Keratinocyte (primary cell): ENCODE data around the gene SLC40A1. TPM values are rescaled to one million over a fixed set of nuclear protein-coding genes. Genes with fewer than 3 reads are reported as not detected.

Experiments
- DNase-seq: peaks from one replicate; pipeline ENCODE4 v3.0.0-alpha.2; 2011; ENCODE audit warnings: low read depth, missing footprints, low spot score
- FAIRE-seq: peaks from 2 replicates; lab custom pipeline; 2011; peaks lifted over from hg19 to GRCh38; lab: Jason Lieb, UNC
- H2AFZ ChIP-seq: 2 replicates; pipeline ENCODE4 v1.6.0; 2012; ENCODE audit warnings: low read length, control low read depth, inconsistent platforms; ENCODE audit not compliant: control insufficient read depth
- H3K27ac ChIP-seq: 2 replicates; pipeline ENCODE4 v1.5.1; 2011; ENCODE audit warnings: low read length; ENCODE audit not compliant: control insufficient read depth, insufficient read depth
- H3K27me3 ChIP-seq: 3 replicates; pipeline ENCODE4 v1.6.0; 2011; ENCODE audit warnings: low read length; ENCODE audit not compliant: control insufficient read depth, insufficient read depth; ENCODE audit errors: extremely low read depth
- H3K36me3 ChIP-seq, 2 experiments: 2 replicates in 1 of 2; 3 replicates in 1 of 2; pipeline ENCODE4 v1.5.1; 2011; ENCODE audit warnings: low read length in 2 of 2, mild to moderate bottlenecking in 1 of 2; ENCODE audit not compliant: control insufficient read depth in 2 of 2, insufficient read depth in 2 of 2; ENCODE audit errors: extremely low read depth in 1 of 2
- H3K4me1 ChIP-seq: 3 replicates; pipeline ENCODE4 v1.5.1; 2011; ENCODE audit warnings: low read length; ENCODE audit not compliant: control insufficient read depth, insufficient read depth; ENCODE audit errors: extremely low read depth
- H3K4me2 ChIP-seq: 3 replicates; pipeline ENCODE4 v1.6.0; 2011; ENCODE audit warnings: low read depth, low read length; ENCODE audit not compliant: control insufficient read depth, insufficient read depth; ENCODE audit errors: extremely low read depth
- H3K4me3 ChIP-seq, 3 experiments: fragments of 200-600 bp in 1 of 3; sonication (generic) in 1 of 3; 2 replicates in 2 of 3; 3 replicates in 1 of 3; pipeline ENCODE4 v1.5.1; 2011 to 2016; ENCODE audit warnings: low read length in 3 of 3, mild to moderate bottlenecking in 3 of 3, control low read depth in 2 of 3, inconsistent platforms in 1 of 3, low read depth in 1 of 3, mixed read lengths in 1 of 3, mixed run types in 1 of 3, moderate library complexity in 1 of 3; ENCODE audit not compliant: control insufficient read depth in 2 of 3, insufficient read depth in 2 of 3; ENCODE audit errors: extremely low read depth in 1 of 3
- H3K79me2 ChIP-seq: 2 replicates; pipeline ENCODE4 v1.6.0; 2012; ENCODE audit warnings: low read length; ENCODE audit not compliant: control insufficient read depth, insufficient read depth
- H3K9ac ChIP-seq: 3 replicates; pipeline ENCODE4 v1.6.0; 2011; ENCODE audit warnings: low read length; ENCODE audit not compliant: control insufficient read depth, insufficient read depth; ENCODE audit errors: extremely low read depth
- H3K9me1 ChIP-seq: 3 replicates; pipeline ENCODE4 v1.6.0; 2011; ENCODE audit warnings: low read length; ENCODE audit not compliant: control insufficient read depth, insufficient read depth; ENCODE audit errors: extremely low read depth
- H3K9me3 ChIP-seq: 2 replicates; pipeline ENCODE4 v1.5.1; 2012; ENCODE audit warnings: low read depth, low read length; ENCODE audit not compliant: control insufficient read depth
- H4K20me1 ChIP-seq: 3 replicates; pipeline ENCODE4 v1.6.0; 2011; ENCODE audit warnings: low read length; ENCODE audit not compliant: control insufficient read depth, insufficient read depth; ENCODE audit errors: extremely low read depth
- CTCF ChIP-seq, 3 experiments: IDR thresholded peaks in 1 of 3; conservative IDR thresholded peaks in 1 of 3; optimal IDR thresholded peaks in 1 of 3; 2 replicates in 2 of 3; 3 replicates in 1 of 3; pipeline versions ENCODE3 to v1.5.1; 2011; ENCODE audit warnings: low read length in 3 of 3, mild to moderate bottlenecking in 3 of 3, moderate library complexity in 2 of 3, control low read depth in 1 of 3, inconsistent platforms in 1 of 3; ENCODE audit not compliant: insufficient read depth in 2 of 3; ENCODE audit errors: extremely low read depth in 1 of 3
- EZH2 ChIP-seq: IDR thresholded peaks from one replicate; pipeline ENCODE4 v1.6.1; 2012; ENCODE audit warnings: inconsistent platforms, mild to moderate bottlenecking, low read length, moderate library complexity
- dilution Hi-C: fragments of 300-500 bp; cut with MboI; formaldehyde crosslinking; loops from one replicate; pipeline ENCODE4 v1.7.0; 2020; ENCODE audit warnings: low sequenced_read_pairs; ENCODE audit not compliant: extremely low pct_ligation_motif_present
- polyA plus RNA-seq, 5 experiments: library from polyadenylated mRNA; depleted of rRNA in 3 of 5; stranded (reverse) in 3 of 5; stranded (forward) in 1 of 5; unstranded in 1 of 5; fragments of >200 nt; gene quantifications; 1 replicate in 1 of 5; 2 replicates in 3 of 5; 3 replicates in 1 of 5; pipeline versions ENCODE4 v1.2.1 to v1.2.3, GENCODE V29; 2011 to 2012; ENCODE audit warnings: missing spikeins in 2 of 5, low read depth in 1 of 5, low replicate concordance in 1 of 5

Gene SLC40A1
- polyA plus RNA-seq, 1 donor (not counting 4 experiments of a cell fraction or from before 2014, with no cell fraction given): 0.09 TPM

GRCh38 chr2:189545418-189545817, 35.2 kb downstream of the SLC40A1 start:
- no peaks in the 10 kb centered on the region for H3K27me3 ChIP-seq
- no peaks in the 10 kb centered on the region for H3K9me3 ChIP-seq
- no peaks in the 10 kb centered on the region for H3K36me3 ChIP-seq
- TF ChIP-seq CTCF (optimal IDR thresholded peaks at IDR 0.05 in 1 of 3, IDR thresholded peaks at IDR 0.05 in 1 of 3, conservative IDR thresholded peaks at IDR 0.05 in 1 of 3; ENCODE audit: extremely low read depth in 1 of 3, insufficient read depth in 2 of 3, low read length in 3 of 3): no peak
- no peak for TF ChIP-seq EZH2
- H4K20me1 ChIP-seq: no peaks in the 10 kb centered on the region
- H3K27ac ChIP-seq: no peak overlapping the region
- H3K9ac ChIP-seq: no peak overlapping the region
- no peaks in the 10 kb centered on the region for H3K9me1 ChIP-seq
- no peaks in the 10 kb centered on the region for H3K79me2 ChIP-seq
- DNase-seq (no peak), FAIRE-seq (no peak)
- H2AFZ ChIP-seq: no peak overlapping the region
- H3K4me3 ChIP-seq: no peak overlapping the region
- no peak overlapping the region for H3K4me2 ChIP-seq
- dilution Hi-C loops: no loop called here
- H3K4me1 ChIP-seq: no peaks in the 10 kb centered on the region

DNA sequence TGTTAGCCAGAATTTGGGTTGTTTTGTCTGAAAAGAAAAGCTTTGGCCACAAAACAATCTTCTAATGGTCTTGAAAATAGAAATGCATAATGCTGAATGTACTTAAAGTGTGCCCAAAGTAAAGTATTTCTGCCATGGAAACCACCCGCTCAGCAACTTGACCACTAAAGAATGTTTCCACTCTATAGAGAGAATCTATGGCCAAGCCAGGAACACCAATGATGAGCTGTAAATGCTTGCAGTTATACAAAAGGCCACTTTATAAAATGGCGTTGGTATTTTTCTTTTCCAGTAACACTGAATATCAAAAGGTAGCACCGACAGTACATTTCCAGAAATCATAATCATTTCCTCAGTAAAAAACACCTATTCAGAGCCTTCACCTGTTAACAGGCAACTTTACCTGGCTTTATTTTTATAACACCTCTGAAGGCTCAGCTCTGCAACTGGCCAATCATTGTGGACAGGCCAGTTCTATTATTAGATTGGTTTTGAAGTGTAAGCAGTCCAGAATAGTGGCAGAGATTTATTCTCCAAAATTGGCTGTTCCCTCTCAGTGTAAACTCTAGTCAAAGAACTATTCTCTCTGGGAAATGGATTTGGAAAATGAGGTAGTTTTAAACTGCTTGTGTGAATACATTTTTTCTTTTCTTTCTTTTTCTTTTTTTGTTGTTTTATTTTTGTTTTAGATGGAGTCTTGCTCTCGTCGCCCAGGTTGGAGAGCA, 36.1 kb downstream of the SLC40A1 start:
- no peak overlapping the region for H3K4me2 ChIP-seq
- FAIRE-seq (no peak), DNase-seq (no peak)
- dilution Hi-C loops: no loop called here
- no peaks in the 10 kb centered on the region for H3K9me1 ChIP-seq
- TF ChIP-seq CTCF (optimal IDR thresholded peaks at IDR 0.05 in 1 of 3, IDR thresholded peaks at IDR 0.05 in 1 of 3, conservative IDR thresholded peaks at IDR 0.05 in 1 of 3; ENCODE audit: extremely low read depth in 1 of 3, insufficient read depth in 2 of 3, low read length in 3 of 3) (no peak), EZH2 (no peak)
- H3K79me2 ChIP-seq: no peaks in the 10 kb centered on the region
- no peaks in the 10 kb centered on the region for H4K20me1 ChIP-seq
- H2AFZ ChIP-seq: no peak overlapping the region
- H3K36me3 ChIP-seq: no peaks in the 10 kb centered on the region
- H3K4me3 ChIP-seq: no peak overlapping the region
- H3K4me1 ChIP-seq: no peaks in the 10 kb centered on the region
- H3K27ac ChIP-seq: no peak overlapping the region
- no peak overlapping the region for H3K9ac ChIP-seq
- H3K27me3 ChIP-seq: no peaks in the 10 kb centered on the region
- no peaks in the 10 kb centered on the region for H3K9me3 ChIP-seq
